ENCODE data around the gene TUBA4A. TPM values are rescaled to one million over a fixed set of nuclear protein-coding genes. Genes with fewer than 3 reads are reported as not detected.

The TUBA4A gene
- total RNA-seq, 1 donor from 2014 or later, result 47.9 TPM

- Histone ChIP-seq H3K36me3 (ENCODE audit: control insufficient read depth, insufficient read depth, low read length) (peaks cover 44% of the 10 kb centered on the region), H3K27me3 (ENCODE audit: control insufficient read depth, insufficient read depth, low read length) (no peaks in the 10 kb centered on the region), H3K4me3 (ENCODE audit: low read depth, low read length) (no peak overlapping the region)
- TF ChIP-seq CTCF (IDR thresholded peaks at IDR 0.05; ENCODE audit: insufficient read depth, low read length, severe bottlenecking), result no peak
- no peak for FAIRE-seq
- no peak for DNase-seq (ENCODE audit: low read depth)
These were observed 37.2 kb downstream of the TUBA4A start for GRCh38 chr2:219216535-219216915.

- FAIRE-seq, result no peak
- no peak overlapping the region for H3K4me3 ChIP-seq (ENCODE audit: low read depth, low read length)
- TF ChIP-seq CTCF (IDR thresholded peaks at IDR 0.05; ENCODE audit: insufficient read depth, low read length, severe bottlenecking), result no peak
- DNase-seq (ENCODE audit: low read depth), result no peak
- H3K36me3 ChIP-seq (ENCODE audit: control insufficient read depth, insufficient read depth, low read length), result peaks cover 45% of the 10 kb centered on the region
- H3K27me3 ChIP-seq (ENCODE audit: control insufficient read depth, insufficient read depth, low read length), result no peaks in the 10 kb centered on the region
These were observed 37.7 kb downstream of the TUBA4A start for GRCh38 chr2:219215871-219216534.

GRCh38 chr2:219214786-219215185 lies 38.9 kb downstream of the TUBA4A start:
- Histone ChIP-seq H3K36me3 (ENCODE audit: control insufficient read depth, insufficient read depth, low read length) (peaks cover 48% of the 10 kb centered on the region), H3K27me3 (ENCODE audit: control insufficient read depth, insufficient read depth, low read length) (no peaks in the 10 kb centered on the region), H3K4me3 (ENCODE audit: low read depth, low read length) (no peak overlapping the region)
- DNase-seq (ENCODE audit: low read depth), result no peak
- TF ChIP-seq CTCF (IDR thresholded peaks at IDR 0.05; ENCODE audit: insufficient read depth, low read length, severe bottlenecking), result no peak
- no peak for FAIRE-seq

- no peak for TF ChIP-seq CTCF (IDR thresholded peaks at IDR 0.05; ENCODE audit: insufficient read depth, low read length, severe bottlenecking)
- DNase-seq (ENCODE audit: low read depth), result no peak
- FAIRE-seq, result peak; percentile 47
- peaks cover 53% of the 10 kb centered on the region for H3K36me3 ChIP-seq (ENCODE audit: control insufficient read depth, insufficient read depth, low read length)
- H3K27me3 ChIP-seq (ENCODE audit: control insufficient read depth, insufficient read depth, low read length), result no peaks in the 10 kb centered on the region
- no peak overlapping the region for H3K4me3 ChIP-seq (ENCODE audit: low read depth, low read length)
These were observed 39.6 kb downstream of the TUBA4A start for GRCh38 chr2:219214141-219214540.

- peaks cover 55% of the 10 kb centered on the region for H3K36me3 ChIP-seq (ENCODE audit: control insufficient read depth, insufficient read depth, low read length)
- no peak for DNase-seq (ENCODE audit: low read depth)
These were observed 40.1 kb downstream of the TUBA4A start for GRCh38 chr2:219213486-219214071.

More at GRCh38 chr2:219213486-219214071, 40.1 kb downstream of the TUBA4A start:
- no peak for FAIRE-seq
- Histone ChIP-seq H3K4me3 (ENCODE audit: low read depth, low read length) (no peak overlapping the region), H3K27me3 (ENCODE audit: control insufficient read depth, insufficient read depth, low read length) (no peaks in the 10 kb centered on the region)
- TF ChIP-seq CTCF (IDR thresholded peaks at IDR 0.05; ENCODE audit: insufficient read depth, low read length, severe bottlenecking), result no peak
